Lower leg skin (tissue), 3 donors: ENCODE measurements around the gene GTF2IRD1.

Source experiments
- POLR2A ChIP-seq, 2 donors: fragments of 450-650 bp; IDR thresholded peaks; one replicate each; pipeline ENCODE4 v1.6.1; 2016 to 2017; ENCODE audit warnings: antibody characterized with exemption in 2 of 2, mild to moderate bottlenecking in 1 of 2, moderate library complexity in 1 of 2
- TF ChIP-seq, protein P1 (sequence below), 3 donors: fragments of 450-650 bp; IDR thresholded peaks; one replicate each; pipeline ENCODE4 v1.5.1; 2016; ENCODE audit warnings: antibody characterized with exemption in 3 of 3, mild to moderate bottlenecking in 3 of 3, moderate library complexity in 2 of 3

DNA sequence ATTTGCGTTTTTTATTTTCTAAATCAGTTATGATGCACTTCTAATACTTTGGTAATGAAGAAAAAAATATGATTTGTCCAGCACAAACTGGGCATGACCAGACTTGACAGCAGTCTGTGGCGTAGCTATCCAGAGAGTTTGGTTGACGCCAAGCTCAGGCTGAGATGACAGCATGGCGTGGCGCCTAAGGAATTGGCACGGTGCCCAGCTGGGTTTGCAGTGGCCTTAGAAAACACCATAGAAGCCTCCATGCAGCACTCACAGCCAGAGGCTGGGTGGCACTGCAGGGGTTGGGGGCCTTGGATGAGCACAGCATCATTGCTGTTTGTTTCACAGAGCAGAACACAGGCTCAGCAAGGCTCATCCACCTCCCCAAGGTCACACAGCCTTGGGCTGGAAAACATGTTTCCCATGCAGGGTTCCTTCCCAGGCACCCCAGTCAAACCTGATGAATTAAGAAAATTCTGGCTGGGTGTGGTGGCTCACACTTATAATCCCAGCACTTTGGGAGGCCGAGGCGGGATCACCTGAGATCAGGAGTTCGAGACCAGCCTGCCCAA lies 88.9 kb downstream of the GTF2IRD1 start:
- TF ChIP-seq, protein P1, sequence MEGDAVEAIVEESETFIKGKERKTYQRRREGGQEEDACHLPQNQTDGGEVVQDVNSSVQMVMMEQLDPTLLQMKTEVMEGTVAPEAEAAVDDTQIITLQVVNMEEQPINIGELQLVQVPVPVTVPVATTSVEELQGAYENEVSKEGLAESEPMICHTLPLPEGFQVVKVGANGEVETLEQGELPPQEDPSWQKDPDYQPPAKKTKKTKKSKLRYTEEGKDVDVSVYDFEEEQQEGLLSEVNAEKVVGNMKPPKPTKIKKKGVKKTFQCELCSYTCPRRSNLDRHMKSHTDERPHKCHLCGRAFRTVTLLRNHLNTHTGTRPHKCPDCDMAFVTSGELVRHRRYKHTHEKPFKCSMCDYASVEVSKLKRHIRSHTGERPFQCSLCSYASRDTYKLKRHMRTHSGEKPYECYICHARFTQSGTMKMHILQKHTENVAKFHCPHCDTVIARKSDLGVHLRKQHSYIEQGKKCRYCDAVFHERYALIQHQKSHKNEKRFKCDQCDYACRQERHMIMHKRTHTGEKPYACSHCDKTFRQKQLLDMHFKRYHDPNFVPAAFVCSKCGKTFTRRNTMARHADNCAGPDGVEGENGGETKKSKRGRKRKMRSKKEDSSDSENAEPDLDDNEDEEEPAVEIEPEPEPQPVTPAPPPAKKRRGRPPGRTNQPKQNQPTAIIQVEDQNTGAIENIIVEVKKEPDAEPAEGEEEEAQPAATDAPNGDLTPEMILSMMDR (IDR thresholded peaks at IDR 0.05): no peak
- no peak for TF ChIP-seq POLR2A (IDR thresholded peaks at IDR 0.05)
